ENCODE measurements around the gene MUC21. TPM values are rescaled to one million over a fixed set of nuclear protein-coding genes. Genes with fewer than 3 reads are reported as not detected.
A peak's percentile ranks its signal among the peaks of the same experiment; 100 is the strongest.

MUC21 gene
- total and polyA plus RNA-seq, 4 experiments from 2014 or later = not detected

GRCh38 chr6:30957716-30958115 is 25.8 kb upstream of the MUC21 start:
- Mint-ChIP-seq H3K4me3 (no peak overlapping the region), H3K9me3 (no peaks in the 10 kb centered on the region), H3K27me3 (peaks cover 4 to 6% of the 10 kb centered on the region in 2 donors), H3K36me3 (no peaks in the 10 kb centered on the region), H3K27ac (peak overlapping the region in 2 of 7 donors; percentile 5 to 24), H3K4me1 (peaks cover 7 to 26% (median 16%) of the 10 kb centered on the region in 4 donors)
- H3K27me3 ChIP-seq (ENCODE audit: insufficient read depth, low read length) = no peaks in the 10 kb centered on the region
- intact Hi-C loops (cut with micrococcal nuclease) = no loop called here
- CTCF ChIA-PET (ENCODE audit: partially characterized antibody) = interaction anchor here (1.2 kb wide), 1 partner anchor 42 kb away, joined by 3 read pairs; no protein-coding TSS in a partner anchor
- DNase-seq = no peak
- POLR2A ChIA-PET (ENCODE audit: partially characterized antibody) = no interaction called here
- H3K4me3 ChIP-seq (ENCODE audit: low read length in 2 of 2) = no peak overlapping the region
- H3K9me3 ChIP-seq (ENCODE audit: control insufficient read depth in 1 of 2, low read length in 2 of 2) = no peaks in the 10 kb centered on the region
- no peaks in the 10 kb centered on the region for H3K36me3 ChIP-seq (ENCODE audit: insufficient read depth, low read length)
- peaks cover 20% of the 10 kb centered on the region for H3K4me1 ChIP-seq (ENCODE audit: insufficient read depth, low read length)
- H3K27ac ChIP-seq (ENCODE audit: low read depth, low read length) = no peak overlapping the region

DNA sequence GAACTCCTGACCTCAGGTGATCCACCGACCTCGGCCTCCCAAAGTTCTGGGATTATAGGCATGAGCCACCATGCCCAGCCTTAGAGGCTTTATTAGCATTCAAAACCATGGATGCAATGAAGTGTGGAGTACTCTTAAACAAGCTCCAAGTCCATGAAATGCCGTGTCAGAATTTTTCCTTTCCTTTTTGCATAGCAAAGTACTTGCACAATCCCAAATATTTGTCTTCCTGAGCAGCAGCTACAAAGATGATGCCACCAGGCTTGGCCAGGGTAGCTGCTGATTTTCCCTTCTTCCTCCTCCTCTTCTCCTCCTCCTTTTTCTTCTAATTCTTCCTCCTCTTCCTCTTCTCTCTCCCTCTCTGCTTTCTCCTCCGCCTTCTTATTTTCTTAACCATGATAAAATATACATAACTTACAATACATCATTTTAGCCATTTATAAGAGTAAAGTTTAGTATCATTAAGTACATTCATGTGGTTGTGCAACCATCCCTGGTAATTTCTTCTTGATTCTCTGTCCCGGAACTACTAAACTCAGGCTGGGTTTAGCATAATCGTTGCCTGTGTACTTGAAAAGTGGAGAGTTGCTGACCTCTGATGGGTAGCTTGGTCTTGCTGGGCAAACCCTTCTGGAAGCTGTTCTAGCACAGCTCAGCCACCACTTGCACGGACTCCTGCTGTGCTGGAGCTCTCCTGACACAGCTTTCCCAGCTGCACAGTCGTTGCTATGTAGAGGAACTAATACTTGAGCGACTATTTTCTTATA is 22.4 kb upstream of the MUC21 start:
- peaks cover 18% of the 10 kb centered on the region for H3K4me1 ChIP-seq (ENCODE audit: insufficient read depth, low read length)
- Mint-ChIP-seq H3K27ac (peak overlapping the region in 1 of 7 donors; percentile 28), H3K4me1 (peaks cover 13 to 24% (median 21%) of the 10 kb centered on the region in 4 donors), H3K9me3 (no peaks in the 10 kb centered on the region), H3K36me3 (no peaks in the 10 kb centered on the region), H3K27me3 (peaks cover 12 to 16% of the 10 kb centered on the region in 2 donors), H3K4me3 (no peak overlapping the region)
- no peak overlapping the region for H3K4me3 ChIP-seq (ENCODE audit: low read length in 2 of 2)
- H3K9me3 ChIP-seq (ENCODE audit: control insufficient read depth in 1 of 2, low read length in 2 of 2) = no peaks in the 10 kb centered on the region
- H3K36me3 ChIP-seq (ENCODE audit: insufficient read depth, low read length) = no peaks in the 10 kb centered on the region
- DNase-seq = no peak
- intact Hi-C loops (cut with micrococcal nuclease) = no loop called here
- no peaks in the 10 kb centered on the region for H3K27me3 ChIP-seq (ENCODE audit: insufficient read depth, low read length)
- ChIA-PET POLR2A (ENCODE audit: partially characterized antibody) (no interaction called here), CTCF (ENCODE audit: partially characterized antibody) (no interaction called here)
- H3K27ac ChIP-seq (ENCODE audit: low read depth, low read length) = no peak overlapping the region

- Histone ChIP-seq H3K9me3 (ENCODE audit: control insufficient read depth in 1 of 2, low read length in 2 of 2) (no peaks in the 10 kb centered on the region), H3K36me3 (ENCODE audit: insufficient read depth, low read length) (no peaks in the 10 kb centered on the region), H3K4me3 (ENCODE audit: low read length in 2 of 2) (no peak overlapping the region), H3K27ac (ENCODE audit: low read depth, low read length) (no peak overlapping the region), H3K4me1 (ENCODE audit: insufficient read depth, low read length) (peaks cover 9% of the 10 kb centered on the region), H3K27me3 (ENCODE audit: insufficient read depth, low read length) (no peaks in the 10 kb centered on the region)
- H3K4me1 Mint-ChIP-seq = peaks cover 9 to 17% (median 14%) of the 10 kb centered on the region in 4 donors
- intact Hi-C loops (cut with micrococcal nuclease) = no loop called here
- peaks cover 12 to 18% of the 10 kb centered on the region in 2 donors for H3K27me3 Mint-ChIP-seq
- no peaks in the 10 kb centered on the region for H3K9me3 Mint-ChIP-seq
- no peak for DNase-seq
- no peak overlapping the region for H3K27ac Mint-ChIP-seq
- H3K36me3 Mint-ChIP-seq = no peaks in the 10 kb centered on the region
- ChIA-PET CTCF (ENCODE audit: partially characterized antibody) (interaction anchor here (1.0 kb wide), 1 partner anchor 117 kb away, joined by 3 read pairs; no protein-coding TSS in a partner anchor), POLR2A (ENCODE audit: partially characterized antibody) (no interaction called here)
- H3K4me3 Mint-ChIP-seq = no peak overlapping the region
Measured at GRCh38 chr6:30962716-30963115, 20.8 kb upstream of the MUC21 start.

DNA sequence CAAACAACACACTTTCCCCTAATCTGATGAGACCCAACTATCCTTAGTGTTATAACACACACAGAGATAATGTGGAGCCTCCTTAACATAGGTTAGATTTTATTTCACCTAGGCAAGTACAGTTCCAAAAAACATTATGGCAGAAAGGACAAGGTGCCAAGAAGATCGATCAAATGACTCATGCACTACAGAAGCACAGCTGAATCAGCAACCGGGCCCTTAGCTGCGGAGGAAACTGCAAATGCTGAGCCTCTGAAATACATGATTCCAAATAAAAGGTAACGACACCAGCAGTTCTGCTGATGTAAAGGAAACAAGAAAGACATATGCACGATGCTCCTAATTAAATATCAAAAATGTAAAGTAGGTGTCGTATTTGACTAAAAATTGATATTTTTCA is 19.9 kb upstream of the MUC21 start:
- H3K36me3 Mint-ChIP-seq = no peaks in the 10 kb centered on the region
- intact Hi-C loops (cut with micrococcal nuclease) = no loop called here
- Histone ChIP-seq H3K9me3 (ENCODE audit: control insufficient read depth in 1 of 2, low read length in 2 of 2) (no peaks in the 10 kb centered on the region), H3K36me3 (ENCODE audit: insufficient read depth, low read length) (no peaks in the 10 kb centered on the region), H3K27ac (ENCODE audit: low read depth, low read length) (no peak overlapping the region), H3K4me1 (ENCODE audit: insufficient read depth, low read length) (peaks cover 9% of the 10 kb centered on the region), H3K27me3 (ENCODE audit: insufficient read depth, low read length) (no peaks in the 10 kb centered on the region), H3K4me3 (ENCODE audit: low read length in 2 of 2) (no peak overlapping the region)
- ChIA-PET CTCF (ENCODE audit: partially characterized antibody) (no interaction called here), POLR2A (ENCODE audit: partially characterized antibody) (no interaction called here)
- DNase-seq = no peak
- peaks cover 12 to 20% of the 10 kb centered on the region in 2 donors for H3K27me3 Mint-ChIP-seq
- H3K4me3 Mint-ChIP-seq = no peak overlapping the region
- no peak overlapping the region for H3K27ac Mint-ChIP-seq
- no peaks in the 10 kb centered on the region for H3K9me3 Mint-ChIP-seq
- H3K4me1 Mint-ChIP-seq = peaks cover 9 to 17% (median 14%) of the 10 kb centered on the region in 4 donors

GRCh38 chr6:30964075-30964474 is 19.4 kb upstream of the MUC21 start:
- POLR2A ChIA-PET (ENCODE audit: partially characterized antibody) = no interaction called here
- Histone ChIP-seq H3K4me3 (ENCODE audit: low read length in 2 of 2) (no peak overlapping the region), H3K9me3 (ENCODE audit: control insufficient read depth in 1 of 2, low read length in 2 of 2) (no peaks in the 10 kb centered on the region), H3K36me3 (ENCODE audit: insufficient read depth, low read length) (no peaks in the 10 kb centered on the region), H3K4me1 (ENCODE audit: insufficient read depth, low read length) (peaks cover 9% of the 10 kb centered on the region), H3K27me3 (ENCODE audit: insufficient read depth, low read length) (no peaks in the 10 kb centered on the region), H3K27ac (ENCODE audit: low read depth, low read length) (no peak overlapping the region)
- Mint-ChIP-seq H3K36me3 (no peaks in the 10 kb centered on the region), H3K4me1 (peaks cover 9 to 17% (median 14%) of the 10 kb centered on the region in 4 donors), H3K27ac (peak overlapping the region in 2 of 7 donors; percentile 26 to 38), H3K9me3 (no peaks in the 10 kb centered on the region), H3K27me3 (peaks cover 11 to 20% of the 10 kb centered on the region in 2 donors), H3K4me3 (no peak overlapping the region)
- DNase-seq = no peak
- intact Hi-C loops (cut with micrococcal nuclease) = no loop called here
- CTCF ChIA-PET (ENCODE audit: partially characterized antibody) = no interaction called here

- Mint-ChIP-seq H3K36me3 (no peaks in the 10 kb centered on the region), H3K27me3 (peaks cover 11 to 22% of the 10 kb centered on the region in 2 donors), H3K9me3 (no peaks in the 10 kb centered on the region), H3K4me1 (peaks cover 9 to 17% (median 14%) of the 10 kb centered on the region in 4 donors), H3K4me3 (no peak overlapping the region), H3K27ac (peak overlapping the region in 1 of 7 donors; percentile 56)
- ChIA-PET CTCF (ENCODE audit: partially characterized antibody) (no interaction called here), POLR2A (ENCODE audit: partially characterized antibody) (no interaction called here)
- Histone ChIP-seq H3K4me3 (ENCODE audit: low read length in 2 of 2) (no peak overlapping the region), H3K9me3 (ENCODE audit: control insufficient read depth in 1 of 2, low read length in 2 of 2) (no peaks in the 10 kb centered on the region), H3K27me3 (ENCODE audit: insufficient read depth, low read length) (no peaks in the 10 kb centered on the region), H3K27ac (ENCODE audit: low read depth, low read length) (no peak overlapping the region), H3K36me3 (ENCODE audit: insufficient read depth, low read length) (no peaks in the 10 kb centered on the region), H3K4me1 (ENCODE audit: insufficient read depth, low read length) (peaks cover 9% of the 10 kb centered on the region)
- intact Hi-C loops (cut with micrococcal nuclease) = no loop called here
- DNase-seq = no peak
Measured at GRCh38 chr6:30965140-30965601, 18.3 kb upstream of the MUC21 start.

DNA sequence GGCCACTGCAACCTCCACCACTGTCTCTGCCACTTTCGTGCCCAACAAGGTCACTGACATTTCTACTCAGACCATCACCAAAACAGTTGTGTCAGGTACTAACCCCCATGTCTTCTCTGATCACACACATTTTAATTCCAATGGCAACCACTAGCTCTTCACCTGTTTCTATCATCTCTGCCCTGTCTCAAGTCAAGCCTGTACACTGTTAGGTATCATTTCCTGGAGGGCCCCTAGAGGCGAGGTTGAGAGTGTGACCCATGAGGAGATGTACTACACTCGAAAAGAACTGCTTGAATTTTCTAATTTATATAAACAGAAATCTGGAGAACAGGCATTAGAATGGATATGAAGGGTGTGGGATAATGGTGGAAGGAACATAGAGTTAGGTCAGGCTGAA is 17.4 kb upstream of the MUC21 start:
- Mint-ChIP-seq H3K36me3 (no peaks in the 10 kb centered on the region), H3K4me1 (peaks cover 9 to 17% (median 14%) of the 10 kb centered on the region in 4 donors), H3K27me3 (peaks cover 11 to 26% of the 10 kb centered on the region in 2 donors), H3K4me3 (no peak overlapping the region), H3K27ac (no peak overlapping the region), H3K9me3 (no peaks in the 10 kb centered on the region)
- ChIA-PET CTCF (ENCODE audit: partially characterized antibody) (no interaction called here), POLR2A (ENCODE audit: partially characterized antibody) (no interaction called here)
- intact Hi-C loops (cut with micrococcal nuclease) = no loop called here
- no peaks in the 10 kb centered on the region for H3K36me3 ChIP-seq (ENCODE audit: insufficient read depth, low read length)
- no peak overlapping the region for H3K27ac ChIP-seq (ENCODE audit: low read depth, low read length)
- H3K27me3 ChIP-seq (ENCODE audit: insufficient read depth, low read length) = no peaks in the 10 kb centered on the region
- H3K4me3 ChIP-seq (ENCODE audit: low read length in 2 of 2) = no peak overlapping the region
- DNase-seq = no peak
- peaks cover 9% of the 10 kb centered on the region for H3K4me1 ChIP-seq (ENCODE audit: insufficient read depth, low read length)
- H3K9me3 ChIP-seq (ENCODE audit: control insufficient read depth in 1 of 2, low read length in 2 of 2) = no peaks in the 10 kb centered on the region

Data from CD4-positive, alpha-beta memory T cell (primary cell).